DND-41 (cell line): ENCODE measurements around the gene CASS4.

Experiments
- ATAC-seq: fragments of 200-7000 bp; cut with Tn5 transposase; 3 replicates; pipeline ENCODE4 v1.9.1; 2021; ENCODE audit warnings: low read depth; ENCODE audit not compliant: insufficient read depth
- DNase-seq: peaks from one replicate; pipeline ENCODE4 v3.0.0-alpha.2; 2020
- H2AFZ ChIP-seq: 2 replicates; pipeline ENCODE4 v1.6.0; 2012; ENCODE audit warnings: low read depth, low read length
- H3K27ac ChIP-seq: 2 replicates; pipeline ENCODE4 v1.5.1; 2012; ENCODE audit warnings: low read length, inconsistent platforms
- H3K27me3 ChIP-seq: fragments of 200-600 bp; sonication (generic); 2 replicates; pipeline ENCODE4 v1.6.0; 2012; ENCODE audit warnings: low read length, mild to moderate bottlenecking, inconsistent platforms; ENCODE audit not compliant: insufficient read depth, poor library complexity
- H3K36me3 ChIP-seq: 2 replicates; pipeline ENCODE4 v1.5.1; 2012; ENCODE audit warnings: low read length, inconsistent platforms; ENCODE audit not compliant: insufficient read depth
- H3K4me1 ChIP-seq: 2 replicates; pipeline ENCODE4 v1.5.1; 2012; ENCODE audit warnings: mild to moderate bottlenecking, low read length; ENCODE audit not compliant: insufficient read depth
- H3K4me2 ChIP-seq: 2 replicates; pipeline ENCODE4 v1.6.0; 2012; ENCODE audit warnings: mild to moderate bottlenecking, moderate library complexity, low read length, inconsistent platforms; ENCODE audit not compliant: insufficient read depth
- H3K4me3 ChIP-seq, 2 experiments: fragments of 200-600 bp in 1 of 2; shearing (Covaris generic) in 1 of 2; 2 replicates each; pipeline ENCODE4 v1.5.1; 2012 to 2016; ENCODE audit warnings: inconsistent platforms in 2 of 2, low read length in 2 of 2, mild to moderate bottlenecking in 2 of 2, low read depth in 1 of 2, moderate library complexity in 1 of 2
- H3K79me2 ChIP-seq: 2 replicates; pipeline ENCODE4 v1.6.0; 2012; ENCODE audit warnings: low read length, inconsistent platforms; ENCODE audit not compliant: insufficient read depth
- H3K9ac ChIP-seq: 2 replicates; pipeline ENCODE4 v1.6.0; 2012; ENCODE audit warnings: low read depth, mild to moderate bottlenecking, inconsistent platforms, low read length, moderate library complexity
- H3K9me3 ChIP-seq: 2 replicates; pipeline ENCODE4 v1.5.1; 2012; ENCODE audit warnings: low read length, moderate library complexity, mild to moderate bottlenecking, inconsistent platforms; ENCODE audit not compliant: insufficient read depth, severe bottlenecking
- H4K20me1 ChIP-seq: 2 replicates; pipeline ENCODE4 v1.6.0; 2012; ENCODE audit warnings: low read length; ENCODE audit not compliant: insufficient read depth
- CTCF ChIP-seq: IDR thresholded peaks from 2 replicates; pipeline ENCODE4 v1.5.1; 2012; ENCODE audit warnings: borderline replicate concordance, low read length, moderate library complexity, mild to moderate bottlenecking; ENCODE audit not compliant: poor library complexity, severe bottlenecking; ENCODE audit errors: extremely low read depth
- EZH2 ChIP-seq: IDR thresholded peaks from 3 replicates; pipeline ENCODE4 v1.6.1; 2012; ENCODE audit warnings: borderline replicate concordance, low read depth, mild to moderate bottlenecking, moderate library complexity, low read length, inconsistent platforms; ENCODE audit not compliant: severe bottlenecking

CASS4 gene

GRCh38 chr20:56438284-56438683 is 26.2 kb downstream of the CASS4 start:
- Histone ChIP-seq H3K9me3 (no peaks in the 10 kb centered on the region), H2AFZ (no peak overlapping the region), H3K9ac (no peak overlapping the region), H4K20me1 (no peaks in the 10 kb centered on the region), H3K27me3 (no peaks in the 10 kb centered on the region), H3K4me1 (peaks cover 8% of the 10 kb centered on the region), H3K36me3 (no peaks in the 10 kb centered on the region), H3K4me2 (no peak overlapping the region), H3K79me2 (no peaks in the 10 kb centered on the region), H3K27ac (no peak overlapping the region), H3K4me3 (no peak overlapping the region)
- no peak for ATAC-seq
- TF ChIP-seq EZH2 (no peak), CTCF (no peak)
- no peak for DNase-seq

GRCh38 chr20:56439771-56440291 is 27.8 kb downstream of the CASS4 start:
- Histone ChIP-seq H3K9ac (no peak overlapping the region), H3K27ac (no peak overlapping the region), H3K79me2 (no peaks in the 10 kb centered on the region), H3K4me3 (no peak overlapping the region), H3K36me3 (no peaks in the 10 kb centered on the region), H3K4me2 (no peak overlapping the region), H3K9me3 (no peaks in the 10 kb centered on the region), H3K27me3 (no peaks in the 10 kb centered on the region), H2AFZ (no peak overlapping the region), H3K4me1 (peaks cover 8% of the 10 kb centered on the region), H4K20me1 (no peaks in the 10 kb centered on the region)
- TF ChIP-seq CTCF, result no peak
- TF ChIP-seq EZH2, result no peak
- ATAC-seq (peak; percentile 66), DNase-seq (no peak)

GRCh38 chr20:56440346-56441007 is 28.4 kb downstream of the CASS4 start:
- Histone ChIP-seq H2AFZ (no peak overlapping the region), H3K4me2 (no peak overlapping the region), H3K9ac (no peak overlapping the region), H3K79me2 (no peaks in the 10 kb centered on the region), H3K4me3 (no peak overlapping the region), H3K4me1 (peaks cover 8% of the 10 kb centered on the region), H3K9me3 (no peaks in the 10 kb centered on the region), H3K36me3 (no peaks in the 10 kb centered on the region), H4K20me1 (no peaks in the 10 kb centered on the region; the same call in 1 of the 2 replicates), H3K27ac (no peak overlapping the region), H3K27me3 (no peaks in the 10 kb centered on the region)
- TF ChIP-seq CTCF, result no peak
- no peak for TF ChIP-seq EZH2
- peak; percentile 86 for ATAC-seq
- DNase-seq, result peak; percentile 67
